HG03025 (cell line): ENCODE results near the gene TMEM234.

Experiments used
- ATAC-seq: cut with Tn5 transposase; IDR thresholded peaks from one replicate; pipeline ENCODE4 v1.9.1; 2021; ENCODE audit warnings: mild to moderate bottlenecking, moderate library complexity; ENCODE audit not compliant: unreplicated experiment, low FRiP score

Gene TMEM234

DNA sequence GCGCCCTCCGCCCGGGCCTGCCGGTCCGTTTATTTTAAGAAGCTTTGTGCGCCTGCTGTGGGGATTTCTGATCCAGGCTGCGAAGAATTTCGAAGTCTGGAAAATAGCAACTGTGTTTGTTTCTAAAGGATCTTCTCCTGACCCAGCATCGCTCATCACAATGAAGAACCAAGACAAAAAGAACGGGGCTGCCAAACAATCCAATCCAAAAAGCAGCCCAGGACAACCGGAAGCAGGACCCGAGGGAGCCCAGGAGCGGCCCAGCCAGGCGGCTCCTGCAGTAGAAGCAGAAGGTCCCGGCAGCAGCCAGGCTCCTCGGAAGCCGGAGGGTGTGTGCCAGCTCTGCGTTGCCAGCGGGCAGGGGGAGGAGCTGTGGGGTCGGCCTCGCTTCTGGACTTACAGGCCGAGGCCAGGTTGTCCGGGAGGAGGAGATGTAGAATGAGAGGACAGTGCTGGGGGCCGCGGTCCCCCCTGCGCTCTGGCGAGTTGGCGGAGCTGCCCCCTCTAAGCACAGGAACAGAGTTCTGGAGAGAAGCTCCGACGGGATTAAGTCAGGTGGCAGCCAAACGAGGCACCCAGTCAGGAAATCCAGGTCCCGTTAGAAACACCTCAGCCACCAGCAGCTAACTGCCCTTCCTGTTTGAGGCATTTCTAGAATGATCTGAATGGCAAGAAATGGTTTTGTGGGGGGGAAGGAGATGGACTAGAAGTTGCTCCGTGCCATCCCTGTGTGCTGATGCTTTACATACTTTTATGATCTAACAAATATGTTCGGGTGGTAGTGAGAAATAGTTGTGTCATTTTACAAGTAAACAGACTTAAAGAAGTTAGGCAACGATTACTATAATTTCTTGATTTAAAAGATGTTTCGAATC, 41.7 kb downstream of the TMEM234 start:
- no peak for ATAC-seq

DNA sequence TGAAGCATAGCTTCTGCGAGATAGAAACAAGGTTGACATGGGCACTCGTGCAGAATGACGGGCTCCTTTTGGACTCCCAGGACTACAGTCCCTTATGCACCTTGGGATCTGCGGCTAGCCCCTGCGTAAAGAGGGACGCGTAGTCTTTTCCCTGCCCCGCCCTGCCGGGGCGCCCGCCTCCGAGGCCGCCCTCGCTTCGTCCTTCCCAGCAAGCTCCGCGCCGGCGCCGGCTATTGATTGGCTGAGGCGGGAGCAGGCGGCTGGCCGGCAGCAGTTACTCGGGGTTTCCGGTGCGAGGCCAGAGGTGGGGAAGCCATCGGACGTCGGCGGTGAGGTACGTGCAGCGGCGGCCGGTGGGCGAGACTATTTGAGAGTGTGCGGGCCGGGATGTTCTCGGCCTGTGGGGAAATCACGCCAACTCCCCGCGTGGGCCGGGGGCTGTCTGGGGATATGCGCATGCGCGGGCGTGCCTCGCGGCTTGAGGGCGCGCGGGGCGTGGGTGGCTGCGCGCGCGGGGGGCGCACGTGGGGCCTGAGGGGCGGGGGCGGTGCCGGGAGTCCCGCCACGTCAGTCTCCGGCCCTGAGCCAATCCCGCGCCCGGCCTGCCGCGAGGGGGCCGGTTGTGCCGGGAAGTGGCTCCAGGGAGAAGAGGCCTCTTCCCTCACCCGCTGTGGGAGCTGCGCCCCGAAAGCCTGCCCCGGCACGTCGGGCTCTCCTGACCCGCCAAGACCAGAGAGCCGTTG, 42.5 kb downstream of the TMEM234 start, which contains the start of gene TXLNA:
Gene TXLNA, plus strand, starts transcription at position 233 of the 743 bp plus-strand sequence. CDS start 671 bp downstream, outside the sequence.
- peak; percentile 74 for ATAC-seq

DNA sequence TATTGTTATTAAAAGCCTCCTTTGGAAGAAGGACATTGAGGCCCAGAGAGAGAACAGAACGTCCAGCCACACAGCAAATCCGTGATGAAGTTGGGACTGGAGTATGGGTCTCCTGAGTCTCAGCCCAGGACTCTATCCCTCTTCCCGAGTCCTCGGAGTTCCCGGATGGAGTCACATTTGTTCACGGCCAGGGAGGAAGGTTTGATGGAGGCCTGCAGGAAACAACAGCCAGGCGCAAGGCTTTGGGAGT, 43.0 kb downstream of the TMEM234 start:
- ATAC-seq = no peak

- no peak for ATAC-seq
Observed at GRCh38 chr1:32178380-32179192, 43.6 kb downstream of the TMEM234 start.

GRCh38 chr1:32172621-32173245, 49.4 kb downstream of the TMEM234 start:
- ATAC-seq = no peak

DNA sequence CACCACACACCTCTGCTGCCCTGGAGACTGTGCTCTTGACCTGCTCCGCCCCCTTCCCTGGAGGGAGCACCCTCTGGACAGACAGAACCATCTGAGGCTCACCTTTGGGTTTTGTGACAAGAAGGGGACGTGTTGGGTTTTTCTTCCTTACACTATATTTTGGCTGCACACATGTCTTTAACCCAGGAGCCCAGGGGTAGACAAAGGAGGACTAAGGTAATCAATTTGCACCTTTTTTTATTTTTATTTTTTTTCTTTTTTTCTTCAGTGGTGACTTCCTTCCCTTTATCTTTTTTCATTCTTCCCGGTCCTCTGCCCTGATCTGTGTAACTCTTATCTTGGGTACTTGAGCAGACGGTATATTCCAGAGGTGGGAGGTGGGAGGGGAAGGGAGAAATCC, 51.2 kb downstream of the TMEM234 start:
- no peak for ATAC-seq
